NCI-H748 treated with DMSO at 0.1 percent for 48 hours (cell line): Measurements from ENCODE around the gene GH1.
"Not testable (repeated sequence)": the region's sequence is repeated elsewhere in the genome, so short reads cannot be mapped to it uniquely, and the experiment has no call there.

Experiments used
- DNase-seq: peaks from one replicate; lab custom pipeline; 2025; lab: John Stamatoyannopoulos, UW

Gene GH1

GRCh38 chr17:63918789-63919305 lies at the start of gene GH1:
GH1 (minus strand) TSS chr17:63918839; CDS start chr17:63918776, 63 bp downstream.
- DNase-seq, result not testable (repeated sequence)

DNA sequence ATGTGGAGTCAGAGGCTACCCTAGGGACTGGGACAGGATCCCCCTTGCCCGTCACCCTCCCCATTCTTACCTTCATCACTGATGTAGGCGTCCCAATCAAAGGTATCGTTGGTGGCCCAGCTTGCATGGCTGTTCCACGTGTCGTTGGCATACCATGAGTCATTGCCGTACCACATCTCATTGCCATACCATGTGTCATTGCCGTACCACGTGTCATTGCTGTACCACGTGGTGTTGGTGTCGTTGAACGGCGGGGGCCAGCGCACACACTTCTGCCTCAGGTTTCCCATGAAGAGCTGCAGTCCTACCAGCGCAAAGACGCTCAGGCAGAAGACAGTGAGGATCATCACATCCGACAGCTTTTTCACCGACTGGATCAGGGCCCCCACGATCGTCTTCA lies 49.3 kb upstream of the GH1 start:
- DNase-seq, result no peak

DNA sequence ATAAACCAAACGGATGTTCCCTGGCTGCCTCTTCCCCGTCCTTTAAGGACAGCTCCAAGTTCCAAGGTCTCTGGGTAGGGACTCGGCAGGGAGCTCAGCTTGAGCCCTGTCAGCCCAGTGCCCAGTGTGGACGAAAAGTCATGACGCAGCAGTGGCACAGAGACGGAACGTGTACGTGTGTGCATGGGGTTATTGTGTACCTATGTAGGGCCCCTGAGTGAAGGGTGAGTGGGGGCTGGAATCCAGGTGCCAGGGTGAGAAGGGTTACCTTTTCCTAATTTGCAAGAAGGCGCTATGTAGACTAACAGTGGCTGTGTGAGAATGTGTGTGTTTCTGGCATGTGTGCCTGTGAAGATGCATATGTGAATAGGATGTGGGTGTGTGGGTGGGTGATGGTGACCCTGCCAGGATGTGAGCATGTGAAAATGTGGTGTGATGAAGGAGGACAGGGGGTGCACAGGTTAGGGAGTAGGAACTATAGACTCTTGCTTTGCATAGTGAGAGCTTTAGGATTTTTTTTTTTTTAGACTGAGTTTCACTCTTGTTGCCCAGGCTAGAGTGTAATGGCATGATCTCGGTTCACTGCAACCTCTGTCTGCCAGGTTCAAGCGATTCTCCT lies 48.1 kb upstream of the GH1 start:
- no peak for DNase-seq

DNA sequence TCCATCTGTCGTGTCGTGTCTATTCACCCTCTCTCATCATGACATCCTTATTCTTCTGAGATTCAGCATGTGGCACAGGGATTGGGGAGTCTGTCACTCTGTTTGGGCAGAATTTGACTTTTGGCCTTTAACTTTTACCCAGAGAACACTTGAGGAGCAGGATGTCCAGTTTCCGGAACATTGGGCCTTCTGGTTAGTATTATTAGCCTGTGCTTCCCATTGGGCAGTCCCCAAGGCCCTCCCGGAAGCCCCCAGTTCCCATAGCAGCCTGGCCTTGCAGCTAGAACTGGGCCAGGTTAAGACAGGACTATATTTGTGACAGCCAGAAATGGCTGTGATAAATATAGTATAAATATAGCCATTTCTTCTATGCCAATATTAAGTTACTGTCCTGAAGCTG lies 44.5 kb upstream of the GH1 start:
- DNase-seq, result no peak

- no peak for DNase-seq
Measured at GRCh38 chr17:63962298-63962744, 43.7 kb upstream of the GH1 start.

DNA sequence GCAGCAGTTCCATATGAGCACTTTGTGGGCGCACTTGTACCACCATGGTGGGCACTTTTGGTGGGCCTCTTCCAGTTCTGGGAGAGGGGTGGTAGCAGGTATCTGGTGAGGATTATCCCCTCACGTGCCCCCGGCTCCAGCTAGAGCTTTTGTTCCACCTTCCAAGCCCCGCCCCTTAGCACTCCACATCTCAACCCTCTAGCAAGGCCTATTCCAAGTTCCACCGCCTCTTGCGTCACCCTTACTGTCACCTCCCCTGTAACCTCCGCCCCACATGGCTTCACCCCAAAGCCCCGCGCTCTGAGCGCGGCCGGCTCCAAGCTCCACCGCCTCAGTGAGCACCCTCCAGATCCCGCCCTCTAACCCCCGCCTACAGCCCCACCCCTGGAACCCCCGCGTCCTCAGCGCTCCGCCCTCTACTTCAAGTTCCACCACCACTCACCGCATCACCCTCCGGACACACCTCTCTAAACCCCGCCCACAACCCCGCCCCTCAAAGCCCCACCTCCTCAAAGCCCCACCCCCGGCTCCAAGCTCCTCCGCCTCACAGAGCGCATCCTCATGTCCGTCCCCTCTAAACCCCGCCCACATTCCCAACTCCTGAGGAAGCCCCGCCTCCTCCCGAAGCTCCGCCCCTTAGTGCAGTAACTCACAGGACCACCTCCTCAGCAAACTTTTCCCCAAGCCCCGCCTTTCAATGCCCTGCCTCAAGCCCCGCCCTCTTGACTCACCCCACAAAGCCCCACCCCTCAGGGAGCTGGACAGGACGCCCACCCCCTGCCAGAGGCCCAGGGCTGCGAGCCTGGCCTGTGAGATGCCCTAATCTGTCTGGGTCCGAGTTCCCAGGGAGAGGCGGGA lies 42.9 kb upstream of the GH1 start:
- no peak for DNase-seq

DNA sequence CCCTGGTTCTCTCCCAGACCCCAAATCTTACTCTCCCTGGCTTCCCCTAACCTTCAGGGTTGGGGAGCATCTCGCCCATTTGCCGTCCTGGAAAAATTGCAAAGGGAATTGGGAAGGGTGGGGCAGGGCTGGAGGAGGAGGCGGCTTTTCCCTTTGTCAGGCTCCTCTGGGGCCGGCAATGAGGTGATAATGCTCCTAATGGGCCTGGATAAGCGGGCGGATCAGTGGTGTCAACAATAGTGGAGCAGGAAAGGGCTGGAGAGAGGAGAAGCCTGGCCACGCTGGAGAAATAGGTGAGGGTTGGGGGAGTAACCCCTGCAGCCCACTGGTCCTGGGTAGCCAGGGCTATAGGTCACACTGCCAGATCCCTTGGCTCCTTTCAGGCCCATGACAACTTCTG lies 41.8 kb upstream of the GH1 start:
- no peak for DNase-seq

GRCh38 chr17:63960006-63960405 lies 41.4 kb upstream of the GH1 start:
- DNase-seq, result no peak

- DNase-seq, result no peak
Measured at GRCh38 chr17:63956296-63956920, 37.8 kb upstream of the GH1 start.

DNA sequence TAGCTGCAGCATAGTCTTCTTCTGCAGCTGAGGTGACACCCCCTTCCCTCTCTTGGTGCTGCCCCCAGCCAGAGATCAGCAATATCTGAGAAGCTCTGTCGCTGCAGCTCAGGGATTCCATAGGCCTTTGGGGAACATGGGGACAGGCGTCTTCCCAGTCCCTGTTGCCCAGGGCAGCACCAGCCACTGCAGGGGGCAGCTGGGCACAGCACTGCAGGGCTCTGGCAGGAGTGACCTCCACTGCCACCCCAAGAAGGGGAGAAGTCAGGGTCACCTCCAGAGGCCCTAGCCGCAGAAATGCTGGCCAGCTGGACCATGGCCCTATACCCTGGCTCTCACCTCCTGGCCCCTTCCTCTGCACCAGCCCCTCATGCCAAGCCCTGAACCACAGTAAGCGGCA lies 37.2 kb upstream of the GH1 start:
- no peak for DNase-seq

DNA sequence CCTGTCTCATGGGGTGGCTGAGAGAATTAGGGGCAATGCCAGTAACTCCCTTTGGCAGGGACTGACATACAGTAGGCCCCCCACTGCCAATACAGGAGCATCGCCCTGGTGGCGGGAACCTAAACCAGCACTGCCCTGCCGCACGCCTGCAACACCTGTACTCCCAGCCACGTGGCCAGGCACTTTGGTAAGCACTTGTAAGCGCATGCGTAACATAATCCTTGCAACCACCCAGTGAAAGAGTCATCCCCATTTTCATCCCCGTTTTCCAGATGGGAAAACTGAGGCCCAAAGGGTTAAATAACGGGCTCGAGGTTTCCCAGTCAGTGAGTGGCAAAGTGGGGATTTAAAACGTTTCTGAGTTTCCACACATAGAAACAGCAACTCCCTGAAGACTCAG lies 36.6 kb upstream of the GH1 start:
- DNase-seq, result no peak

DNA sequence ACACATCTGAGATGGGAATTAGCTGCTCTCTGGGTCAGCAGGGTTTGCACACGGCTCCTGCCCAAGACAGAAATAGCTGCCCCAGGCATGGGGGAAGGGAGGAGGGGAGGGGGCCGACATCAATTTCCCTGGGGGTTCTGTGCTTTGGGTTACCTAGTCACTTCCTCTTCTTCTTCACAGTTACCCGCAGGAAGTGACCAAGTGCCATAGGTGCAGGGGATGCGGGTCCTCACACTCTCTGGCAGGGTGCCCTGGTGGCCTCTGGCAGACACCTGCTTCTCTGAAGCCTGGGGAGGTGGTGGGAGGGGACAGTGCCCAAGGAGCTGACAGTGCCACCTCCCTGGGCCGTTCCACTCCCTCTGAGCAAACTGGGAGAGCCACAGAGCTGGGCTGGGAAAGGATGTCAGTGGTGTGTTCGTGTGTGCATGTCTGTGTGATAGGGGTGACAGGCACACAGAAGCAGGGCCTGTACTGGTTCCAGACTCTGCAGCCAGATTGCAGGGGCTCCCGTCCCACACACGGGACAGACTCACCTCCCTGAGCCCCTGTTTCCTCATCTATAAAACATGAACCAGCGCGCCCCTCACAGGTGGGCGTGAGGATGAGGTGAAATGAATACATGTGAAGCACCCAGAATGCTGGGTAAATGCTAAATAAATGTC lies 35.9 kb upstream of the GH1 start:
- DNase-seq, result no peak

DNA sequence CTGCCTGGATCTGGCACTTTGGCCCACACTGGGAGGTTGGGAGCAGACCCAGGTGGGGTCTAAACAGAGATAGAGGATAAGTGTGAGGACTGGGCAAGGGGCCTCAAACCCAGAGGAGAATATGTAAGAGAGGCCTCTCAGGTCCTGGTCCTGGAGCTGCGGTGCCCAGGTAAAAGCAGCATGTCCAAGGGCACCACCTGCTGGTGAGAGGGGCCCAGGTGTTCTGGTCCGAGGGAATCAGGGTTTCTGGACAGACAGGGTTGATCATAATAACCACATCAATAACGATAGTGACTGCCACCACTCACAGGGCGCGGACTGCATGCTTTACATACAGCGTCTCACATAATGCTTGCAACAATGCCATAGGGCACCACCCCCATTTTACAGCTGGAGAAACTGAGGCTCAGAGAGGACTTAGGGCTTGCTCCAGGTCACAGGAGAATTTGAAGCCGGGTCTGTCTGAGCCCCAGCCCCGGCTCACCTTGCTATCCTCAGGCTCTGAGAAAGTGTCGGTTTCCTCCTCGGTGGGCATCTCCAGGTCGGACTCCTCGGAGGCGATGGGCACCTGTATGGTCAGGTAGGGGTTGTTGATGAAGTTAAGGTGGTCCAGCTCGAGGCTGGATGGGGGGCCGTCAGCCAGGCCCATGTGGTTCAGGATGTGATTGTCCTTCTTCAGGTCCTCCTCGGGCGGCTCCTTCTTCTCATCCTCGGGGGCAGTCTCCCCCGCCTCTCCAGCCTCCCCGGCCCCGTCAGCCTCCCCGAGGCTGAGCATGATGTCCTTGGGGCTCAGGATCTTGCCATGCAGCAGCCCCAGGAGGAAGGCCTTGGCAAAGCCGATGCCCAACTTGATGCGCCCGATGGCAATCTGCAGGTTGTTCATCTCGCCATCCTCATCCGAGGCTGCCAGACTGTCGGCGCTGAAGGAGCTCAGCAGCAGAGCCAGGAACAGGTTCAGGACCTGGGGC lies 32.6 kb upstream of the GH1 start:
- DNase-seq, result no peak

DNA sequence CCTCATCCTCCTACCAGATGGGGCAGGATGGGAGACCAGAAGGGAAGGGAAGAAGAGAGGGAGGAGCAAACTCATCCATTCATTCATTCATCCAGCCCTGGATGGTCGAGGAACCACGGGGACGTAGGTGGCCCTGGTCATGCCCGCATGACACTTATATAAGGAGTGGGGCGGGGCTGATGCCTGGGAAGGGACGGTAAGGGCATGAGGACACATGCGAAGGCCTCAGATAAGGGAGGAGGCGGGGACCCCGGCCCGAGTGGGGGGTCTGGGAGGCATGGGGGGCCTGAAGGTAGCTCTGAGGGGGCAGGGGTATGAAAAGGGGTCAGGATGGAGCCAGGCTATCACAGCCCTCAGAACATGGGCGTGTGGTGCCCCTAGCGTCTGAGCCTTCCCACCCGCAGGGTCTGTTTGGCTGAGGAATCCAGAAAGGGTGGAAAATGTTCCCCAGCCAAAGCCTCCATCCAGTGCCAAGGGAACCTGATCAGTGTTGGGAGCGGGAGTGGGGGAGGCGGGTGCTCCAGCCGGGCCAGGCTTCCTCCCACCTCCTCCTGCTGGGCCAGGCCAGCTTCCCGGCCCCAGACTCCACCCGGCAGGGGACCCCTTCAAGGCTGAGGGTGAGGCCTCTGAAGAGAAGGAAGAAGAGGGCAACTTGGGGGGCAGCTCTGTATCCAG lies 31.1 kb upstream of the GH1 start:
- DNase-seq, result no peak

DNA sequence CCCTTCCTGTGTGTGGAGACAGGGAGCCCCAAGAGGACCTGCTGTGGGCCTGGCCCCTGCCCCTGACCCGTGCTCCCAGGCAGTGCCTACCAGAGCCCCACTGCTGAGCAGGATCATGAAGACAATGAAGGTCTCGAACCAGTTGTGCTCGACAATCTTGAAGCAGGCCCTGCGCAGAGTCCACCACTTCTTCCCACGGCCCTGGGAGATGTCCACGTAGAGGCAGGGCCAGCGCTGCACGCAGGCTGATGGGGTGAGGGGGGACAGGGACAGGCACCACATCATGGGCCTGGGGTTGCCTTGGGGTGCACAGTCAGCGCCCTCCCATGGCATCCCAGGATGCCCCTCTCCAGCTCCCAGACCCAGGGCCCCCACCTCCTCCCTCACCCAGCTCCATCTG lies 29.9 kb upstream of the GH1 start:
- DNase-seq, result no peak

DNA sequence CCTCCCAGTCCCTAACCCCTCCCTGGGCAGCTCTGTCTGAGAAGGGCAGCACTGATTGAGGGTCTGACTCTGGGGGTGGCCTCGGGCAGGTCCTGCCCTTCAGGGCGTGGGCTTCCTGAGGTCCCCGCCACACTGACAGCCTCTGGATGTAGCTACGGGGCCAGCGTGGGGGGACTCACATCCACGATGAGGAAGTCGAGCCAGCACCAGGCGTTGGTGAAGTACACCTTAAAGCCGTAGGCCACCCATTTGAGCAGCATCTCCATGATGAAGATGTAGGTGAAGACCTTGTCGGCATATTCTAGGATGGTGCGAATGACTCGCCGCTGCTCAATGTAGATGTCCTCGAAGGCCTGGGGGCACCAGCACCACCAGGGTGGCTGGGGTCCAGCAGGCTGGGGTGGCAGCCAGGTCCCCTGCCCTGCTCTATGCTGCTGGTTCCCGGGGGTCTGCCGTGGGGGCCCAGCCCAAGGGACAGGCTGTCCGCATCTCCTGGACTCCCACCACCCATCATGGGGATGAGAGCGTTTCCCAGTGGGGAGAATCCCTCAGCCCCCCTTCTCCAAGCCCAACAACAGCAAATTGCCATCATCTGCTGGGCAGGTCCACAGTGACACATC lies 29.2 kb upstream of the GH1 start:
- DNase-seq, result no peak

DNA sequence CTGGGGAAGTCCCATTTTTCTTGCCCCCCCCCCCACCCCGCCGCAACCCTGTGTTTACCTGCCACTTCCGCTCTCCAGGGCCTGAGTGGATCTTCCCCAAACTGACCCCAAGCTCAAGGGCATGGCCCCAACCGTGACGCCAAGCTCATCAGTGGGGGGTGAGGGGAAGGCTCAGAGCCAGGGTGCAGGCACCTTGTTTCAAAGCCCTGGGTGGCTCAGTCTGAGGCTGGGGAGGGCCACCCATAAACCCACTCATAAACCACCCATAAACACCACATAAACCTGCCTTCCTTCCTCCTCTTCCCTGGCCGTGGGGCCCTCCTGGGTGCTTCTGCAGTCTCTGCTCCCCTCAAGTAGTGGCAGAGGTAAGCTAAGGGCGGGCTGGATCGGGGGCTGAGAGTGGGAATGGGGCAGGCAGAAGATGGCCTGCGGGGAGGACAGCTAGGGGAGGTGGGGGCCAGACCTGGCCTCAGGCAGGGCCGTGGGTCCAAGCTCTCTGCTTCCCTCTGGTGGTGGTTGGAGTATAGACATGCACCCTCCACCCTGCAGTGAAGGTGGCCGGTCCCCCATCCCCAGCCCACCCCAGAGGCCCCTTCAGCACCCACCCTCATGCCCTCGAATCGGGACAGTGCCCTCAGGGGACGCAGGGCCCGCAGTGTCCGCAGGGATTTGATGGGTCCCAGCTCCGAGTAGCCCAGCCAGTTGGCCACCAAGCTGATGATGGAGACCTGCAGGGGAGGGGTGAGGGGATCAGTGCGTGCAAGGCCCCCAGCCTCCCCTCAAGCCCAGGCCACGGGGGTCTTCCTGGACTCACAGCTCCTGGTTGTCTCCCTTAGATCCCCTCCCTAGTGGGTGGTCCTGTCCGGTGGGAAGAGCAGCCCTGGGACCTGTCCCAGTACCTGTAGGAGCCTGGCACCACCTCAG lies 28.1 kb upstream of the GH1 start:
- DNase-seq, result no peak

GRCh38 chr17:63945784-63946439 lies 27.3 kb upstream of the GH1 start:
- DNase-seq, result no peak
